SU-DHL-6 (cell line): ENCODE data around the gene OR10G8.

Experiments
- H2AFZ ChIP-seq: fragments of 200-600 bp; sonication (generic); 2 replicates; pipeline ENCODE4 v1.6.1; 2014; ENCODE audit warnings: low read depth, mild to moderate bottlenecking, moderate library complexity, mixed read lengths, antibody characterized with exemption, low read length; ENCODE audit not compliant: severe bottlenecking
- H3F3A ChIP-seq: fragments of 200-600 bp; shearing (Covaris generic); 2 replicates; pipeline ENCODE4 v1.6.0; 2016; ENCODE audit warnings: antibody characterized with exemption, mild to moderate bottlenecking; ENCODE audit not compliant: insufficient read depth
- H3K27ac ChIP-seq: fragments of 200-600 bp; sonication (generic); 2 replicates; pipeline ENCODE4 v1.5.1; 2016; ENCODE audit warnings: low read depth, mild to moderate bottlenecking, low read length, moderate library complexity, mixed read lengths
- H3K27me3 ChIP-seq: fragments of 200-600 bp; sonication (generic), shearing (Covaris generic); 2 replicates; pipeline ENCODE4 v1.6.0; 2014; ENCODE audit warnings: mild to moderate bottlenecking, low read length
- H3K36me3 ChIP-seq: fragments of 200-600 bp; sonication (generic); 2 replicates; pipeline ENCODE4 v1.6.1; 2014; ENCODE audit warnings: mild to moderate bottlenecking, low read length, mixed read lengths
- H3K4me2 ChIP-seq: fragments of 300-600, 200-600 bp; shearing (Covaris generic), sonication (generic); 2 replicates; pipeline ENCODE4 v1.6.0; 2014; ENCODE audit warnings: low read length, low read depth, mild to moderate bottlenecking; ENCODE audit not compliant: poor library complexity, severe bottlenecking
- H3K4me3 ChIP-seq: fragments of 200-600 bp; sonication (generic); 2 replicates; pipeline ENCODE4 v1.5.1; 2014; ENCODE audit warnings: antibody characterized with exemption, low read length, mild to moderate bottlenecking, mixed read lengths; ENCODE audit not compliant: insufficient read depth, poor library complexity, severe bottlenecking
- H3K79me2 ChIP-seq: fragments of 200-600 bp; sonication (generic); 2 replicates; pipeline ENCODE4 v1.6.1; 2014; ENCODE audit warnings: mild to moderate bottlenecking, low read length, moderate library complexity; ENCODE audit not compliant: insufficient read depth
- H3K9ac ChIP-seq: fragments of 200-600 bp; sonication (generic); 2 replicates; pipeline ENCODE4 v1.7.0; 2014; ENCODE audit warnings: mild to moderate bottlenecking, low read length
- H3K9me2 ChIP-seq: fragments of 200-600 bp; sonication (generic); replicated peaks from 2 replicates; pipeline ENCODE4 v1.6.1; 2014; ENCODE audit warnings: low read length; ENCODE audit not compliant: insufficient read depth
- H3K9me3 ChIP-seq: fragments of 200-600 bp; sonication (generic); 2 replicates; pipeline ENCODE4 v1.6.1; 2014; ENCODE audit warnings: low read length, mixed read lengths; ENCODE audit not compliant: insufficient read depth
- H4K20me1 ChIP-seq: fragments of 200-600 bp; sonication (generic); 2 replicates; pipeline ENCODE4 v1.6.1; 2014; ENCODE audit warnings: low read depth, mild to moderate bottlenecking, antibody characterized with exemption, low read length, moderate library complexity, mixed read lengths
- EZH2phosphoT487 ChIP-seq: fragments of 200-600 bp; sonication (generic), shearing (Covaris generic); conservative IDR thresholded peaks from 2 replicates; pipeline ENCODE4 v1.6.1; 2018; ENCODE audit warnings: mild to moderate bottlenecking, antibody characterized with exemption, low read length, moderate library complexity, mixed read lengths
- TF ChIP-seq, protein P1 (sequence below): fragments of 200-600 bp; sonication (generic); IDR thresholded peaks from one replicate; pipeline ENCODE4 v1.5.1; 2017; ENCODE audit warnings: antibody characterized with exemption, mild to moderate bottlenecking, low read length, moderate library complexity; ENCODE audit not compliant: insufficient read depth, poor library complexity, severe bottlenecking

OR10G8 gene

DNA sequence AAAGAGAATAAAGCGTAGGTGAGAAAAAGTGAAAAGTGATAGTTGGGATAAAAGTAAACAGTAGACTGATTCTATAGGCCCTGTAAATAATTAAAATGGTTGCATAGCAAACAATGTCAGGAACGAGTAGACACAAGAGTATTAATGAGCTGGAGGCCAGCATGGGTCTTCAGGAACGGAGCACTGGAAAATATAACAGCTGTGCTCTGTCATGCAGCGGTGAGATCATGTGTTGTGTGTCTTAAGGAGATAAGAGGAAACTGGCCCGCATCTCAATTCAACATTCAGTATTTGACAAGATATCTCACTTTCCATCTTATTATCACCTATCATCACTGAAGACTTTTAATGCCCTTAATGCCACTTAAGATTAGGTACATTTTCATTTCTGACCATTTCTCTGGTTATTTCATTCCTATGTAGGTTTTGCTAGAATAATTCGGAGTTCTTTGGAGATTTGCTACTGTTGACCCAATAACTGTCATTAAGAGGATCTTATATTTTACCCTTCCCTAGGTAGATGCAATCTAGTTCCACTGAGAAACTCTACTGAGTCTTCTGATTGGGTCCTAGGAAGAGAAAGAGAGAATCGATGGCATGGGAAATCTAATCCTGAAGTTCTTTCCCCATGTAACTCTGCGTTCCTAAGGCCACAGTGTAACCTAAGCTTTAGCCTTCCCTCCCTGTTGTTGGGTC is 53.2 kb downstream of the OR10G8 start:
- Histone ChIP-seq H3K9ac (no peak overlapping the region), H2AFZ (no peak overlapping the region), H3K4me3 (no peak overlapping the region), H3K79me2 (no peaks in the 10 kb centered on the region), H3K27ac (no peak overlapping the region), H3K27me3 (no peaks in the 10 kb centered on the region), H3K4me2 (no peak overlapping the region), H4K20me1 (no peaks in the 10 kb centered on the region), H3K36me3 (no peaks in the 10 kb centered on the region), H3K9me2 (no peaks in the 10 kb centered on the region), H3K9me3 (no peaks in the 10 kb centered on the region), H3F3A (no peaks in the 10 kb centered on the region)
- TF ChIP-seq, protein P1, sequence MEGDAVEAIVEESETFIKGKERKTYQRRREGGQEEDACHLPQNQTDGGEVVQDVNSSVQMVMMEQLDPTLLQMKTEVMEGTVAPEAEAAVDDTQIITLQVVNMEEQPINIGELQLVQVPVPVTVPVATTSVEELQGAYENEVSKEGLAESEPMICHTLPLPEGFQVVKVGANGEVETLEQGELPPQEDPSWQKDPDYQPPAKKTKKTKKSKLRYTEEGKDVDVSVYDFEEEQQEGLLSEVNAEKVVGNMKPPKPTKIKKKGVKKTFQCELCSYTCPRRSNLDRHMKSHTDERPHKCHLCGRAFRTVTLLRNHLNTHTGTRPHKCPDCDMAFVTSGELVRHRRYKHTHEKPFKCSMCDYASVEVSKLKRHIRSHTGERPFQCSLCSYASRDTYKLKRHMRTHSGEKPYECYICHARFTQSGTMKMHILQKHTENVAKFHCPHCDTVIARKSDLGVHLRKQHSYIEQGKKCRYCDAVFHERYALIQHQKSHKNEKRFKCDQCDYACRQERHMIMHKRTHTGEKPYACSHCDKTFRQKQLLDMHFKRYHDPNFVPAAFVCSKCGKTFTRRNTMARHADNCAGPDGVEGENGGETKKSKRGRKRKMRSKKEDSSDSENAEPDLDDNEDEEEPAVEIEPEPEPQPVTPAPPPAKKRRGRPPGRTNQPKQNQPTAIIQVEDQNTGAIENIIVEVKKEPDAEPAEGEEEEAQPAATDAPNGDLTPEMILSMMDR, result no peak
- no peak for TF ChIP-seq EZH2phosphoT487
